K562 (cell line): ENCODE results near the gene SLC35D2. TPM values are rescaled to one million over a fixed set of nuclear protein-coding genes. Genes with fewer than 3 reads are reported as not detected.

Experiments used
- ATF1 ChIP-seq, 2 experiments: fragments of 450-650 bp in 1 of 2; IDR thresholded peaks; 2 replicates each; pipeline ENCODE4 v1.6.1; 2016; ENCODE audit warnings: missing compliant biosample characterization in 1 of 2, missing genetic modification characterization in 1 of 2
- CREB1 ChIP-seq, 2 experiments: sonication (generic) in 1 of 2; formaldehyde crosslinking in 1 of 2; IDR thresholded peaks; 2 replicates each; pipeline versions ENCODE4 v1.6.1 to v1.8.0; 2012 to 2022; ENCODE audit warnings: inconsistent platforms in 1 of 2, mild to moderate bottlenecking in 1 of 2, missing genetic modification reagents in 1 of 2, moderate library complexity in 1 of 2
- ELF4 ChIP-seq: fragments of 450-650 bp; formaldehyde crosslinking; IDR thresholded peaks from 2 replicates; pipeline ENCODE4 v1.4.0; 2022; ENCODE audit warnings: missing genetic modification characterization
- EP300 ChIP-seq: IDR thresholded peaks from 2 replicates; pipeline ENCODE4 v1.6.1; 2012; ENCODE audit warnings: low read length, improper control_type of control experiment
- FIP1L1 ChIP-seq: fragments of 200-400 bp; formaldehyde crosslinking; IDR thresholded peaks from 2 replicates; pipeline ENCODE4 v1.6.1; 2018; ENCODE audit warnings: mild to moderate bottlenecking, low read depth, low read length; ENCODE audit not compliant: poor library complexity, severe bottlenecking
- FOXO4 ChIP-seq: fragments of 450-650 bp; formaldehyde crosslinking; IDR thresholded peaks from 2 replicates; pipeline ENCODE4 v1.4.0; 2020; ENCODE audit warnings: mild to moderate bottlenecking, moderate library complexity
- GABPB2 ChIP-seq: fragments of 250-450 bp; sonication (Bioruptor Pico); conservative IDR thresholded peaks from 2 replicates; pipeline ENCODE4 v1.5.1; 2021; ENCODE audit warnings: mild to moderate bottlenecking
- HMG20A ChIP-seq: fragments of 450-650 bp; formaldehyde crosslinking; conservative IDR thresholded peaks from 2 replicates; pipeline ENCODE4 v1.4.0; 2020; ENCODE audit warnings: mild to moderate bottlenecking, mixed read lengths
- HMG20B ChIP-seq: fragments of 250-450 bp; sonication (Bioruptor Pico); IDR thresholded peaks from 2 replicates; pipeline ENCODE4 v1.5.0; 2021; ENCODE audit warnings: mild to moderate bottlenecking
- HNRNPLL ChIP-seq: fragments of 200-400 bp; formaldehyde crosslinking; IDR thresholded peaks from 2 replicates; pipeline ENCODE4 v1.6.1; 2017; ENCODE audit warnings: low read length, low read depth, mild to moderate bottlenecking; ENCODE audit not compliant: poor library complexity, severe bottlenecking
- HNRNPUL1 ChIP-seq: fragments of 200-400 bp; formaldehyde crosslinking; IDR thresholded peaks from 2 replicates; pipeline ENCODE4 v1.6.1; 2017; ENCODE audit warnings: low read length
- JUN ChIP-seq, 2 experiments: sonication (generic) in 1 of 2; formaldehyde crosslinking in 1 of 2; IDR thresholded peaks; 2 replicates each; pipeline versions ENCODE4 v1.6.1 to v1.8.0; 2012 to 2022; ENCODE audit warnings: borderline replicate concordance in 2 of 2, mild to moderate bottlenecking in 2 of 2, improper control_type of control experiment in 1 of 2, low read depth in 1 of 2, low read length in 1 of 2, missing genetic modification reagents in 1 of 2
- MBD1 ChIP-seq: fragments of 250-450 bp; sonication (Bioruptor Pico); IDR thresholded peaks from 2 replicates; pipeline ENCODE4 v1.8.0; 2022; ENCODE audit warnings: inconsistent platforms
- PCBP2 ChIP-seq: fragments of 200-400 bp; formaldehyde crosslinking; IDR thresholded peaks from 2 replicates; pipeline ENCODE4 v1.6.1; 2018; ENCODE audit warnings: low read length, low read depth, mild to moderate bottlenecking, moderate library complexity; ENCODE audit not compliant: poor library complexity, severe bottlenecking
- RAD21 ChIP-seq, 2 experiments: fragments of 250-450 bp in 1 of 2; fragments of 450-650 bp in 1 of 2; sonication (Bioruptor Pico) in 1 of 2; formaldehyde crosslinking in 1 of 2; IDR thresholded peaks in 1 of 2; conservative IDR thresholded peaks in 1 of 2; 2 replicates each; pipeline versions ENCODE4 v1.4.0 to v1.8.0; 2020 to 2022; ENCODE audit warnings: mild to moderate bottlenecking in 2 of 2, moderate library complexity in 1 of 2
- RBM17 ChIP-seq: fragments of 200-400 bp; formaldehyde crosslinking; IDR thresholded peaks from 2 replicates; pipeline ENCODE4 v1.6.1; 2017; ENCODE audit warnings: low read depth, mild to moderate bottlenecking, low read length, borderline replicate concordance
- SRF ChIP-seq, 2 experiments: fragments of 250-450, 450-650 bp in 1 of 2; sonication (Bioruptor Pico) in 1 of 2; sonication (generic) in 1 of 2; formaldehyde crosslinking; IDR thresholded peaks; 2 replicates each; pipeline versions ENCODE4 v1.5.0 to v1.5.1; 2020 to 2022; ENCODE audit warnings: mild to moderate bottlenecking in 1 of 2, missing genetic modification reagents in 1 of 2
- SRSF1 ChIP-seq: fragments of 200-400 bp; formaldehyde crosslinking; IDR thresholded peaks from 2 replicates; pipeline ENCODE4 v1.6.1; 2017; ENCODE audit warnings: mild to moderate bottlenecking, low read depth, low read length, moderate library complexity
- TBL1XR1 ChIP-seq, 2 experiments: IDR thresholded peaks; 2 replicates each; pipeline ENCODE4 v1.6.1; 2012; ENCODE audit warnings: improper control_type of control experiment in 2 of 2, low read length in 2 of 2, mild to moderate bottlenecking in 1 of 2
- ZKSCAN3 ChIP-seq: fragments of 250-450 bp; sonication (Bioruptor Pico); IDR thresholded peaks from 2 replicates; pipeline ENCODE4 v1.4.0; 2020
- ZNF12 ChIP-seq: sonication (generic); formaldehyde crosslinking; IDR thresholded peaks from 2 replicates; pipeline ENCODE4 v1.4.0; 2020; ENCODE audit warnings: mild to moderate bottlenecking, missing genetic modification reagents
- ZNF644 ChIP-seq: fragments of 200-800 bp; sonication (Bioruptor generic); IDR thresholded peaks from 2 replicates; pipeline ENCODE4 v1.6.1; 2016; ENCODE audit warnings: low read depth, missing genetic modification characterization, missing compliant biosample characterization
- polyA plus RNA-seq, 8 experiments: library from polyadenylated mRNA; depleted of rRNA in 4 of 8; stranded (reverse) in 5 of 8; unstranded in 3 of 8; fragments of >200 nt; fragmentation: Nextera tagmentation in 2 of 8; fragmentation: Illumina TruSeq in 1 of 8; extraction: Ambion mirVana in 2 of 8; extraction: Trizol in 1 of 8; gene quantifications; 2 replicates each; pipeline versions ENCODE4 v1.2.1 to v1.2.3, GENCODE V29; 2011 to 2014; ENCODE audit warnings: inconsistent platforms in 1 of 8, missing spikeins in 1 of 8
- total RNA-seq, 7 experiments: library from RNA; depleted of rRNA in 6 of 7; stranded (reverse); fragments of >200 nt in 6 of 7; fragmentation: Illumina TruSeq in 2 of 7; extraction: Trizol in 2 of 7; gene quantifications; 2 replicates each; pipeline versions ENCODE4 v1.2.1 to v1.2.3, GENCODE V29; 2011 to 2021; ENCODE audit warnings: low replicate concordance in 1 of 7
- TF ChIP-seq, protein P1 (sequence below): fragments of 450-650 bp; formaldehyde crosslinking; IDR thresholded peaks from 2 replicates; pipeline ENCODE4 v1.4.0; 2020; ENCODE audit warnings: mild to moderate bottlenecking

The SLC35D2 gene
- total and polyA plus RNA-seq, 9 of the 15 experiments (the other 6 are each of a cell fraction or from before 2014, with no cell fraction given), result 2.9 to 14.9 (median 11.7) TPM

DNA sequence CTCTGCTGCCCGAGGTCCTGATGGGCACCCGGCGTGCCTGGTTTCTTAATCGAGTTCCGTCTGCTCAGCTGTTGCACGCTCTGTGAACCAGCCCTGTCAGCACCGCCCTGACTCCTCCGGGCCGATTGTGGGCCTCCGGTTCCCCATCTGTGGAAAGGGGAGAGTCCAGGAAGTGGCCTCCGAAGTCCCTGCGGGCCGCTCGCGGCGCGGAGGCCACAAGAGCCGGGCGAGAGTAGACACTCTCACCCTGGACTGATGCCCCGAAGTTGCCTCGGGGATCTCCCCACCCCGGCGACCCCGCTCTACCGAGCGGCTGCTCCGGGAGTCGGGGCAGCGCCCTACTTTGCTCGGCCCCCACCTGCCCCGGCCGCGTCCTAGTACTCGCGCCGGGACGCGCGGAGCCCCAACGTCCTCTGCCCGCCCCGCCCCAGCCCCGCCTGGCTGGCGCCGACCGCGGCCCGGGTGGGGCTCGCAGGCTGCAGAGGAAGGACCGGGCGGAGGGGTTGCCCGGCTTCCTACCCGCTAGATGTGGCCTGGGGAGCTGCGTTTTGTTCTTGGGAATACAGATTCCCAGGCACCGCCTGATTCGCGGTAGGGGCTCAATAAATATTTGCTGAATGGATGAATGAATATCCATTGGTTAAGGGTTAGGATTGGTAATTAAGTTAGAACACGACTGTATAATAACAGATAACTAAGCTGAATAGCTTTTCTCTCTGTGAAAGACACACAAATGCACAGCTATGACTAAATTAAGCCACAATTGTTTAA lies 35.6 kb upstream of the SLC35D2 start (continued):
- TF ChIP-seq HNRNPLL (peak; percentile 47), HNRNPUL1 (no peak), CREB1 (IDR thresholded peaks at IDR 0.05) (peak; percentile 65), CREB1 (CRISPR knock-in tag; IDR thresholded peaks at IDR 0.05) (peak; percentile 39; the same call in 1 of the 2 replicates), ZNF12 (CRISPR knock-in tag) (0 out of 2 replicates have a peak, but pooled peaks have one; percentile 34), HMG20A (CRISPR knock-in tag) (peak; percentile 60; the same call in 1 of the 2 replicates), SRF (CRISPR knock-in tag; IDR thresholded peaks at IDR 0.05) (no peak), RBM17 (no peak), ZNF644 (tag) (no peak), RAD21 (CRISPR knock-in tag; conservative IDR thresholded peaks at IDR 0.05 in 1 of 2, IDR thresholded peaks at IDR 0.05 in 1 of 2) (no peak), PCBP2 (no peak), JUN (IDR thresholded peaks at IDR 0.05; ENCODE audit: borderline replicate concordance, low read depth, low read length) (no peak), JUN (CRISPR knock-in tag; IDR thresholded peaks at IDR 0.05; ENCODE audit: borderline replicate concordance) (no peak), ZKSCAN3 (CRISPR knock-in tag) (no peak), SRSF1 (no peak), TBL1XR1 (IDR thresholded peaks at IDR 0.05; ENCODE audit: low read length in 2 of 2) (peak in 1 of 2 experiments; percentile 32; a peak in 1 of 4 replicates), FIP1L1 (peak; percentile 59), GABPB2 (CRISPR knock-in tag) (no peak), ELF4 (CRISPR knock-in tag) (no peak; the same call in 1 of the 2 replicates), MBD1 (no peak), ATF1 (CRISPR knock-in tag; IDR thresholded peaks at IDR 0.05) (no peak), ATF1 (tag; IDR thresholded peaks at IDR 0.05) (peak; percentile 38; the same call in 1 of the 2 replicates), EP300 (peak; percentile 26), FOXO4 (peak; percentile 72; the same call in 1 of the 2 replicates), HMG20B (CRISPR knock-in tag) (no peak)
- TF ChIP-seq, protein P1, sequence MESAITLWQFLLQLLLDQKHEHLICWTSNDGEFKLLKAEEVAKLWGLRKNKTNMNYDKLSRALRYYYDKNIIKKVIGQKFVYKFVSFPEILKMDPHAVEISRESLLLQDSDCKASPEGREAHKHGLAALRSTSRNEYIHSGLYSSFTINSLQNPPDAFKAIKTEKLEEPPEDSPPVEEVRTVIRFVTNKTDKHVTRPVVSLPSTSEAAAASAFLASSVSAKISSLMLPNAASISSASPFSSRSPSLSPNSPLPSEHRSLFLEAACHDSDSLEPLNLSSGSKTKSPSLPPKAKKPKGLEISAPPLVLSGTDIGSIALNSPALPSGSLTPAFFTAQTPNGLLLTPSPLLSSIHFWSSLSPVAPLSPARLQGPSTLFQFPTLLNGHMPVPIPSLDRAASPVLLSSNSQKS, result no peak
